Hematopoietic multipotent progenitor cell treated with erythropoietin and hydrocortisone succinate and interleukin-3 and kit ligand, for 4 days (in vitro differentiated cells): Measurements from ENCODE around the gene CTBS.
"Not testable (repeated sequence)": the region's sequence is repeated elsewhere in the genome, so short reads cannot be mapped to it uniquely, and the experiment has no call there.

Experiments
- DNase-seq: peaks from one replicate; pipeline ENCODE4 v3.0.0-alpha.2; 2015

Gene CTBS

DNA sequence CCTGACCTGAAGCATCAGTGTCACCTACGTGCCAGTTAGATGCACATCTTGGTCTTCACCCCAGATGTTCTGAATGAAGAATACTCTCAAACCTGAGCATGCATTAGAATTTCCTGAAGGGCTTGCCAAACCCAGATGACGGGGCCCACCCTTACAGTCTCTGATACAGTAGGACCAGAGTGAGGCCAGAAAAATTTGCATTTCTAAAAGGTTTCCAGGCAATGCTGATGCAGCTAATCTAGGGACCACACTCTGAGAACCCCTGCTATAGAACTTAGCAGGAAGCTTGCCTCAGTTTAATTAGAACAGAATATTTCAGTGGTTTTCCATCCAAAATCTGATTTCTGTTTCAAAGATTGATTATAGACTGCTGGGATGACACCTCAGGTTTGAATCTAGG, 9.9 kb upstream of the CTBS start:
- DNase-seq: no peak

DNA sequence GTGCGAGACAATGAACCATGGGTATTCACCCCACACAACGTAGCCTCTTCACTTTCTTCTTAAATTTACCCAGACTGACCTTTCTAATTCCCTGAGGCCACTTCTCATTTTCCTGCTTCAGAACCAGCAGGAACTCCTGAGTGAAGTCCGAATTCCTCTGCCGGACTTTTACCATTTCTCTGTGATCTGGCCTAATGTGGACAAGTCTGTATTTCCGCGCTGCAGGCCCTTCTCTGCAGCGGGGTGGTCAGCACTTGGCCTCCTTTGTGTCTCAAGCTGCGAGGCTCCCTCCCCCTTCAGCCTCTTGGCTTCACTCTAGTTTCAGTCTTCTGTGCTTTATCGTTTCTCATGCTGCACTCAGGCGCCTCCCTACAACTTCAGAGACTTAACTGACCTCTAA, 9.4 kb upstream of the CTBS start:
- no peak for DNase-seq

DNA sequence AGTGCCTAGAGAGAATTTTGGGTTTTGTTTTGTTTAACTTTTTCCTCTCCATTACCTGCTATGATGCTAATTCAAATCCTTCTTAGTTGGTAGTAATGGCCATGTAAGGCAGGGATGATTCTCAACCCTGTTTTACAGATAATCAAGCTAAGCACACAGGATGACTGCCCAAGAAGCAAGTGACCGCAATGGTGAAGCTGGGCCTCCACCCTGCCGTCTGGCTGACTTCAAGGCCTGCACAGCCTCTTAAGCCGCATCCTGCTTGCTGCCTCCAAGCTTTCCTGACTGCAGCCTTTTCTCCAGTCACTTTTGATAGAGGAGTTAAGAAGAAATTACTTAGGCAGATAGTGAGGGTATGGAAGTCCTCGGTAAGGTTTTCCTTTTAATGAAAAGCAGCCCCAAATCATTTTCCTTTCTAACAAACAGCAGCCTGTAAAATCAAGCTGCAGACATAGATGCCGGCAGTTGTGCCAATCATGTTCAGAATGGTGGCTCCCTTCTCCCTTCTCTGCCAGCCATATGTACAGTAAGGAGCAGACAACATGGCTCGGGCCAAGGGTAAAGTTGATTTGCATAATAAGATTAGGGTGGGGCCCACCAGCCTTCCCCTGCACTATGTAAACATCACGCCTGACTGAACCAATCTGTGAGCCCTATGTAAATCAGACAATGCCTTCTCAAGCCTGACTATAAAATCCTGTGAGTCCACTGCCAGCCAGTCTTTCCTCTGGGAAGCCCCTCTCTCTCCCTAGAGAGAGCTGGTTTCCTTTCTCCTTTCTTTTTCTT, 8.8 kb upstream of the CTBS start:
- peak; percentile 29 for DNase-seq

DNA sequence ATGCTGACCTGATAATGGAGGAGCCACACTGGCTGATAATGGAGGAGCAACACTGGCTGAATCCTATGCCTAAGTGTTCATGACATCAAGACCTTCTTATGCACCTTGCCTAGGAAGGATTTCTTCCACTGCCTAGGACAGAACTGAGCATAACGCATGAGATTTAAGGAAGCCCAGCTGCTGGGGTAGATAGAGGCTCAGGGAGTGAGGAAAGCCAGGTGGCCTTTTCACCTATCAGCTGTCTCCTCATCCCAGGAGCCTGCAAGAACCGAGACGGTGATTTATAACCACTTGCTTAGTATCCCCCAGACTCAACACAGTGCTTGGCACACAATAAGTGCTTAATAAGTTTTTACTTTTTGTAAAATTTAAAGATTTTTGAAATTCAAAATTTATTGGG, 7.4 kb upstream of the CTBS start:
- DNase-seq: no peak

DNA sequence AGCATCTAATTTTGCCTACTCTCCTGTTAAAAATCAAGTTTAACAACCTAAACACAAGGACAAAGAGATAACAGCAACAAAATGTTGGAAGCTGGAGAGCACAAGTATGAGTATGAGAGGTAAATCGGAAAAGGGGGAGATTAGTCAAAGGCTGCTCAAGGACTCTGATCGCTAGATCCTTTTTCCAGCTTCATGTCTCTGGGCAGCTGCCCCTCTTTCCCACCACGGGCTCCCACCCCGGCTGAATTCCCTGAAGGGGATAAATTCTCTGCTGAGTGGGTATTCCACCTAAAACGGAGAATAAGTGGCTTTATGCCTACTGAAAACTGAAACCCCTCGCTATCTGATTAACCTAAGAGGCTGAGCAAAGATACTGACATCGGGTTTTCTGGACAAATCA, 696 bp upstream of the CTBS start:
- no peak for DNase-seq

DNA sequence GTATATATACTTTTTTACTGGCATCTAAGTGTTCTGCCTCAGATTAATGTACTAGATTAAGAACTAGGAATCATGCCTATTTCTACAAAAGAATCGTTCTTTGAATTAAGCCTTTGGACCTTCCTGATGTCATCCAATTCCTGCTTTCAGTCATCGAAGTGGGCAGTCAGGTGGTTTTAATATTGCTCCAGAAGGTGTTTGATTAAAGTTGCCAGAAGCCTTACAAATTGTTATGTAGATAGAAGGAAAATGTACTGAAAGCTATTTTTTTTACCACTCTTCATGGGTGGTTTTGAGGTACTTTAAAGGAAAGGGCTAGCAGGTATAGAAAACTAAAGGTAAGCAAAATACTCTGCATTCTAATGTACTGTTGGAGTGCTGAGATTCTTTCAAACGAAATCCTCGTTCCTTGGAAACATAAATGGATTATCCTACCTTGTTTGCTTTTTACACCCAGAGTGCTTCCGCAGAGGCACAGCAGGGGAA, 716 bp downstream of the CTBS start:
- peak; percentile 27 for DNase-seq

DNA sequence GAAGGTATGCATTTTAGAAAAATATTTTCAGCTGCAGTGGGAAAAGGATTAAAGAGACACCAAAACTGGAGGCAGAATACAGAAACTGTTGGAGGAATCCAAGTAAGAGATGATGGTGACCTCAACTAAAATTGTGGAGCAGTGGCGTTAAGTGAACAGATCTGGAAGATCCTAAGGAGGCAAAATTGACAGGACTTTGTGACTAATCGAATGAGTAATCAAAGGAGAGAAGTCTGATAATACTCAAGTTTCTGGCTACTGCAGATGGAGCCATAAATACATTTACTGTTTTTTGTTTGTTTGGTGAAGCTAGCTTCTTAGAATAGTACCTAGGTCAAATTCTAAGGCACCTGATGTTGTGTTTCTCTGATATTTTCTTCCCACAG, 3.1 kb downstream of the CTBS start:
- no peak for DNase-seq

DNA sequence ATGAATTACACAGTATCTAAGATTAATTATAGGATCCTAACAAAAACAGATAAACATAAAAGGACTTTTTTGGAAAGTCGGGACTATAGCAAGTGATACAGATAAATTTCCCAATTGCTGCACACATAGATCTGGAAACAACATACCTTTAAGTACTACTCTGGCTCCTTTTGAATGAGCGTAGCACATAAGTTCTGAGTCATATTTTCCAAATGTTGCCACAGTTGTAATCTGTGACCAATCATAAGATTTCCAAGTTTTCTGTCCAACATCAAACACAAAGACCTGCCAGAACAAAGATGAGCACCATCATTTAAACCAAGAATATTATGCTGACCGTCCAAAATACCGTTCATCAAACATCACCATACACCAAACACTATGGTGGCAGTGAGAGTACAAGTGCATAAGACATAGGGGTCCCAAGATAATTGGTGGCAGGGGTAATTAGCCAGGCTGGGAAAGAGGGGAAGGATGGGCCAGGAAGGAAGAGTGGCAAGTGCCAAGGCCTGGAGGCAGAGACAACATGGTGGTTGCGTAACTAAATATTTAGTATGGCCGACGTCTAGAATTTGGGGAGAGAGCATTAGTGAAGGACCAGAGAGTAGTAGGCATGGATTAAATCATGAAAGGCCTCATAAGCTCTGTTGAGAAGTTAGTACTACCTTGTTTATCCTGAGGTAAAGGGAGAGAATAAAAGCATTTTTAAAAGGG, 3.6 kb downstream of the CTBS start:
- no peak for DNase-seq

DNA sequence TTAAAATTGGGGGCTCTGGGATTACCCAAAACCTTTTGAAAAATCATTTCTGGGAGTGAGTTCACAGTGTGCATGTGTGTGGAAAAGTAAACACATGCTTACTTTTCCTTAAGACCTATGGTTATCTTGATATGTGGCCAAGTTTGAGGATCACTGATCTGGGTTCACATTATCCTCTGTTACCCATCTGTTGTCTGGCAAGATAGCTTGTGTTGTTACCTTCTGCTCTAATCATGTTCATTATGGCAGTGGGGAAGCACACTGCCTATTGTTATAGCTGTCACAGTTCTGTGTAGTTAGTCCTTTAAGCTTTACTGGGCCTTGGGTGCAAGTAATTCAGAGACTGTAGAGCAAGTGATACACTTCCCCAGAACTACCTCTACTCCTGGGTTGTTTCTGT, 5.0 kb downstream of the CTBS start:
- DNase-seq: no peak

DNA sequence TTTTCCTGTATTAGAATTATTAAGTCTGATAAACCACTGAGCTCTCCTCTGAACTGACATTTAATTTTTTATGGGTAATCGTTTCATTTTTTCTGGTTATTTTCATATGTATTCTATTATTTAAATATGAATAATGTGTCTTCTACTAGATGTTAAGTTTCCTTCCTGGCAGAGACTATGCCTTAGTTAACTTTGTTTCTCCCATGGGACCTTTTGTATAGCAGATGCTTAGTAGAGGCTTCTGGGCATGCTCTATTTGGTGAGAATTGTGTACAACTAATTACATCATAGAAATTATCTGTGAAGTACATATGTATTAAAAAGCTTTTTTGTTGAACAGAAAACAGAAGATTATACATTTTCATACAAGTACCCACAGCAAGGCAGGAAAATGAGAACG, 23.4 kb downstream of the CTBS start:
- no peak for DNase-seq

DNA sequence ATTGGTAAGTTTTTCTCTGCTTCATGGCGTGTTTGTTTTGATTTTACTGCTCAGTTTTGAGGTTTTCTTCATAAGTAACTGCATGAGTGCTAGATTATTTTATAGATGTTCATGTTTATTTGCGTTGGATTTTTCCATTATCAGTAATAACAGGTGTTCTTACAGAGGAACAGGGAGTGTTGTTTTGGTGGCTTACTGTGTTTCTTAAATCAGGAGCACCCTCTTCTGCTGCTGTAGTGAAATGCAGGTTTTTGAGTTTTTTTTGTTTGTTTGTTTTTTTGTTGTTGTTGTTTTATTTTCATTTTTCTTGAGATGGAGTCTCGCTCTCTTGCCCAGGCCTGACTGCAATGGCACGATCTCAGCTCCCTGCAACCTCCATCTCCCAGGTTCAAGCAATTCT, 32.6 kb downstream of the CTBS start:
- DNase-seq: peak; percentile 45

DNA sequence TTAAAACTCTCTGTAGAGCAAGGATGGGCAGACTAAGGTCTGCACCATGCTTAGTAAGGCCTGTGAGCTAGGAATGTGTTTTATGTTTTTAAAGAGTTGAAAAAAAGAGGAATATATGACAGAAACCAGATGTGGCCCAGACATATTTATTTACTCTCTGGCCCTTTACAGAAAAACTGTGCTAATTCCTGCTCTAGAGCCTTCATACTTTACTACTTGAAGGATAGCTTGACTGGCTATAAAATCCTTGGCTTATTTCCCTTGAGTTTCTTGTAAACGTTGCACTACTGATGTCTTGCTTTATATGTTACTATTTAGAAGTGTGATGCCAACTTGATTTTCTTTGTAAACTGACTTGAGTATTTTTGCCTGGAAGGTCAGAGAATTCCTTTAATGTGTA, 33.5 kb downstream of the CTBS start:
- no peak for DNase-seq

DNA sequence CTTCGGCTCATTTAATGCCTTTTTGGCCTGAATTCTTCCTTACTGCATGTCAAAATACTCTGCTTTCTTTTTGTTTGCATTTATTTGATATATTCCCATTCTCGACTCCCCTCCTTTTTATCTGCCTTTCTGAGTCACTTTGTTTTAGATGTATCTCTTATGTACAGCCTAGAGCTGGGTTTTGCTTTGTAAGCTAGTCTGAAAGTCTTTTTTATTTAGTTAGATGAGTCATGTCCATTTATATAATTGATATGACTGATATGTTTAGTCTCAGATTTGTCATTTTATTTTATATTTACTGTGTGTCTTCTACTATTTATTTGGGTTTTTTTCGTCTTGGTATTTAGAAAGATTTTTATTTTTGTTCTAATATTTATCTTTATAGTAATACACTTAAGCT, 34.3 kb downstream of the CTBS start:
- DNase-seq: no peak

DNA sequence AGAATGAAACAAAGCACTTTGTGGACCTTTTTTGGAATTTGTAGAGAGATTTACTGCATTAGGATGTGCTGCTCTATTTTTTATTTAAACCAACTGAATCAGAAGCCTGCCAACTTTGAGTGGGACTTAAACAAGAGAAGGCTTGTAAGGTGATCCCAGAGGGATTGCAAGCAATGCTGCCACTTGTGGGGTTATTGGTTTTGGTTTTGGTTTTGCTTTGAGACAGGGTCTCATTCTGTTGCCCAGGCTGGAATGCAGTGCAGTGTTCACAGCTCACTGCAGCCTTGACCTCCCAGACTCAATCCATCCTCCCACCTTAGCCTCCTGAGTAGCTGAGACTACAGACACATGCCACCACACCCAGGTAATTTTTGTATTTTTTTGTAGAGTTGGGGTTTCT, 35.6 kb downstream of the CTBS start:
- DNase-seq: no peak

DNA sequence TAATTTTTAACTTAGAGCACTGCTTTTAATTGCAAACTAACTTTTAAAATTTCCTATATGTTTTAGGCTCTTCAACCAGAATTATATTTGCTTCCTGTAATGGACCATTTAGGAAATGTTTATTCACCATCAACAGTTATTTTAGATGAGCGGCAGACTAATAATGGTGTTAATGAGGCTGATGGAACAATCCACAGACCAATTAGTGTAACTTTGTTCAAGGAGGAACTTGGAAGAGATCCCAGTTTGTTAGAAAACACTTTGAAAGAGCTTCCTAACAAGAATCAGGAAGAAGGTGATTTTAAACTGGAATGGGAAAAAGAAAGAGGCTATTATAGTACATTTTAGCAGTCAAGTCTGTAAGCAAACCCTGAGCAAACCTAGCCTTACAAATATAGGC, 48.5 kb downstream of the CTBS start:
- no peak for DNase-seq

DNA sequence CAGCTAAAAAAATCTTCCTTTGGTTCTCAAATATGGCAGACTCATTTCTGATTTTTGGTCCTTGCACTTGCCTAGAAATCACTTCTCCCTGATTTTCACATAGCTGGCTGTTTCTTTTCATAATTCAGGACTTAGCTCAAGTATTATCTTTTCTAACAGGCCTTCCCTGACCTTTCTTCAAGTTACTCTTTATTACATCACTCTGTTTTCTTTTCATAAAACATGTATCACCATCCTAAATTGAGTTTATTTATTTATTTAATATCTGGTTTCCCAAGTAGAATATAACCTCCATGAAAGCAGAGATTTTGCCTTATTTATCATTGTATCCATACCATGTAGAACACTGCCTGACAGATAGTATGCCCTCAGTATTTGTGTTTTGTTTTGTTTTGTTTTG, 49.6 kb downstream of the CTBS start:
- no peak for DNase-seq

DNA sequence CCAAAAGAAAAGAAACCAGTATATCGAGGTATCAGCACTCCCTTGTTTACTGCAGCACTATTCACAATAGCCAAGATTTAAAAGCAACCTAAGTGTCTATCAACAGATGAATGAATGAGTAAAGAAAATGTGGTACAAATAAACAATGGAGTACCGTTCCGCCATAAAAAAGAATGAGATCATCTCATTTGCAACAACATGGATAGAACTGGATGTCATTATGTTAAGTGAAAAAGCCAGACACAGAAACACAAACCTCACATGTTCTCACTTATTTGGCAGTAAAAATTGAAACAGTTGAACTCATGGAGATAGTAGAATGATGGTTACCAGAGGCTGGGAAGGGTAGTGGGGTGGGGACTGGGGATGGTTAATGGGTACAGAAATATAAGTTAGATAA, 63.6 kb downstream of the CTBS start:
- no peak for DNase-seq

DNA sequence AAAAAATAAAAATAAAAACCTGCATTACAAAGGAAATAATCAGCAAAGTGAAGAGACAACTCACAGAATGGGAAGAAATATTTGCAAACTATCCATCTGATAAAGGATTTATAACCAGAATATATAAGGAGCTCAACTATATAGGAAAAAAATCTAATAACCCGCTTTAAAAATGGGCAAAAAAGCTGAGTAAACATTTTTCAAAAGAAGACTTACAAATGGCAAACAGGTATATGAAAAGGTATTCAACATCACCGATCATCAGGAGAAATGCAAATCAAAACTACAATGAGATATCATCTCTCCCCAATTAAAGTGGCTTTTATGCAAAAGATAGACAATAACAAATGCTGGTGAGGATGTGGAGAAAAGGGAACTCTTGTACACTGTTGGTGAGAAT, 64.1 kb downstream of the CTBS start:
- no peak for DNase-seq

DNA sequence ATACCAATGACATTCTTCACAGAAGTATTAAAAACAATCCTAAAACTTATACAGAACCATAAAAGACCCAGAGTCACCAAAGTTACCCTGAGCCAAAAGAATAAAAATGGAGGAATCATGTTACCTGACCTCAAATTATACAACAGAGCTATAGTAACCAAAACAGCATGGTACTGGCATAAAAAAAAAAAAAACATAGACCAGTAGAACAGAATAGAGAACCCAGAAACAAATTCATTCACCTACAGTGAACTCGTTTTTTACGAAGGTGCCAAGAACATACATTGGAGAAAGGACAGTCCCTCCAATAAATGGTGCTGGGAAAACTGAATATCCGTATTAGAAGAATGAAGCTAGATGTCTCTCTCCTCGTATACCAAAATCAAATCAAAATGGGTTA, 65.2 kb downstream of the CTBS start:
- DNase-seq: no peak

DNA sequence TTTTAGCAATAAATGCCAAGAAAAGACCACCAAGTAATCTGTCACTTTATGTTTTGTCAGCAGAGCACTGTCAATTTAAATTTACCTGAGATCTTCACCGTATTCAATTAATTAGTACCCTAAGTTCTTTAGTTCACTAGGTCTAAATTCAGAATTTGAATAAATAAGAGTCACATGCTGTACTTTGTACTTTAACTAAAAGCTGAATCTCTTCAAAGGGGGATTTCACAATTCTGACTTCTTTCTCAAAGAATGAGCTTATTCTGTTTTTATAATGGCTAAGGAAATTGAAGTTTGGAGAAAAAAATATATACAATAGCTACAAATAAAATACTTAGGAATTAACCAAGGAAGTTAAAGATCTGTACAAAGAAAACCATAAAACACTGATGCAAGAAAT, 65.7 kb downstream of the CTBS start:
- DNase-seq: no peak

DNA sequence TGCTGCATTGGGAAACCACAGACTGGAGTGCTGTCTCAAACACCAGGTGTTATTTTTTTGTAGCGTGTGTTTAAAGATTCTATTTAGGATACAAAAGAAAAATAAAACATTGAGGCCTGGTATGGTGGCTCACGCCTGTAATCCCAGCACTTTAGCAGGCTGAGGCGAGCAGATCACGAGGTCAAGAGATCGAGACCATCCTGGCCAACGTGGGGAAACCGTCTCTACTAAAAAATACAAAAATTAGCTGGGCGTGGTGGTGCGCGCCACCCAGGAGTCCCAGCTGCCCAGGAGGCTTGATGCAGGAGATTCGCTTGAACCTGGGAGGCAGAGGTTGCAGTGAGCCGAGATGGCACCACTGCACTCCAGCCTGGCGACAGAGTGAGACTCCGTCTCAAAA, 66.4 kb downstream of the CTBS start:
- DNase-seq: not testable (repeated sequence)

DNA sequence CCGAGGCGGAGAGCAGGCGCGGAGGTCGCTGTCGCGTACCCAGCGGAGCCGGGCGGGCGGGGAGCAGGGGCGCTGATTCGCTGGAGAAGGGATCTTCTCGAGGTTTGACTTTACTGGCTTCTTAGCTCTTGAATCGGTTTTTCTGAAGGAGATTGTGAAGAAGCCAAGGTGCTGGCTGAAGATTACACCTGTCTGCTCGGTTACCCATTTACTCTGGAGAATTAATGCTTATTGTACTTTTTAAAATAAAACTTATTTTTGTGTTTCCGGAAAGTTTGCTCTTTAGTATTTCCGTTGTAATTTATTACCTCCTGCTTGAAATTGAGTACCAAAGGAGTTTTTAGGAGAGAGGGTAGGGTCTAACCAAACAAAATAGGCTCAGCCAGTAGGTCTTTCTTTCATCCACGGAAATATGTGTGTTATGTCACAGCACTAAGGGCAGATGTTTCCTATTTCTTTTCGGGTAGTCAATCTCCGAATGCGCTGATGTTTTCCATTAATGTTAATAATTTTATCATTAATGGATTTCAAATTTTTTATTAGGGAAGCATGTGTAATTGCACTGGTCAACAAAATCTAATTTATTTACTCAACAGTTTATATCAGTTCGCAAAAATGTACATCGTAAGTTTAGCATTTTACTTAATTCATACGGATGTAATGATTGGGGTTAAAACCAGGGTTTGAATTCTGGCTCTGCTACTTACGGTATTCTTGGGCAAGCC, 67.3 kb downstream of the CTBS start:
- peak; percentile 20 for DNase-seq

DNA sequence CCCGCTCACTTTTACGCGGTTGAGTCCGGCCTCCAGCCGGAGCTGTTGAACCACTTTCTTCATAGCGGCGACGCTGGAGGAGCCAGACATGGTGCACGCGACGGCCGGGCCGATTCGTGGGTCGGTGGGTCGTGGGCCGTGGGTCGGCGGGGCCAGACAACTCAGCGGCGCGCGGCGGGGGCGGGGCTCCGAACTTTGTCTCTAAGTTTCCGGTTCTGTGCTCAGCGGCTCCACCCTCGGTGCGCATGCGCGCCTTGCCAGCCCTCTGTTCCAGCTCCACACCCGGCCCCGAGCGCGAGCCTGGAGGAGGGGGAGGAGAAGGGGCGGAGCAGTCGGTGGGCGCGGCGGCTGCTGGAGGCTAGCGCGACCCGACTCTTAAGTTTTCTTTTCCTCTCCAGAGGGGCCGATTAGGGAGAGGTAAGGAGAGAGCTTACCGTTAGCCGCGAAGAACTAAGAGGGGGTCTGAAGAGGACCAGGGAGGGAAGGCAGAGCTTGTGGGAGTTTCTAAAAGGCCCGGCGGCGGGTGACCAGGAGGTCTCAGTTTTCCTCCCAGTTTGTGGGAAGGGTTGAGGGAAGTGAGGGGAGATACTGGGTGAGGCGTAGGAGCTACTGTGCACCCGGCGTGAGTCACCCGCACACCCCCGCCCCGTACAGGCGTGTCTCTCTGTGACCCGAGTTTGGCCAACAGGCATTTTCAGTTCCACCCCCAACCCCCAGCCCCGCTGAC, 68.1 kb downstream of the CTBS start, which contains the start of the genes GNG5 and SPATA1:
Gene GNG5, minus strand, starts transcription at position 580 of the 727 bp plus-strand sequence. Its CDS starts 490 bp downstream, at position 90.
Gene SPATA1, plus strand, starts transcription at position 385 of the 727 bp plus-strand sequence. CDS start 9,974 bp downstream, outside the sequence.
- DNase-seq: peak; percentile 99
